ENCODE measurements around the gene CNTNAP4.

The CNTNAP4 gene

DNA sequence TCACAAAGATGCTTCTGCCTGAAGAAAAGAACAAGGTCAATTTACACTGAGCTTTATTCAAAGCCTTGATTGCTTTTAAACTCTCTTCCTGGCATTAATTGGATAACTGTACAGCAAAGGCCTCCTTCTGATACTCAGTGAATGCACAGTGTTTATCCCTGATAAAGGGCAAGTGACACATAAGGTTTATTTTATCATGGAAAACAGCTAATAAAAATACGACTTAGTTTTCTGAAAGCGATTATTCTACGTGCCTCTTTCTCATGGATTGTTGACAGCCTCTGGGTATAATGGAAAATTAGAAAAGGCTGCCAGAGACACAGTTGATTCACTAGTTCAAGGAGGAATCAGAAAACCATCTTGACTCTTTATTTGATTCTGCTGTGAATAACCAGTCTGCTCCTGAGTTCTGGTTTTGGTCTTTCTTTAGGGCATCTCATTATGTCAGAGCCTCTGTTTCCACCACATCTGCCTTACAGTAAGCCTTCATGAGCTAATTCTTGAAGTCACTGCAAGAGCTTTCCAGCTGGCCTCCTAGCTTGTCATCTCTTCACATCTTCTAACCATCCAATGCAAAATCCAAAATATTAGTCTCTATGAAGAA, 212.9 kb downstream of the CNTNAP4 start:
- no peak for DNase-seq (ENCODE audit: low read depth in 2 of 2)

DNA sequence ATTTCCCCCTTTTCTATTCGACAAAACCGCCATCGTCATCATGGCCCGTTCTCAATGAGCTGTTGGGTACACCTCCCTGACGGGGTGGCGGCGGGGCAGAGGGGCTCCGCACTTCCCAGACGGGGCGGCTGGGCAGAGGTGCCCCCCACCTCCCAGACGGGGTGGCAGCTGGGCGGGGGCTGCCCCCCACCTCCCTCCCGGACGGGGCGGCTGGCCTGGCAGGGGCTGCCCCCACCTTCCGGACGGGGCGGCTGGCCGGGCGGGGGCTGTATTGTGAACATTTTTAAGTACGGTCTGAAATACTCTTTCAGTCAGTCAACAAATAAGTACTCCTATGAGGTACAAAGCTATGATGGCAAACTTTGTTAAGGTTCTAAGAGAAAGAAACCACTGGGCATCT, 222.8 kb downstream of the CNTNAP4 start:
- no peak for DNase-seq (ENCODE audit: low read depth in 2 of 2)

DNA sequence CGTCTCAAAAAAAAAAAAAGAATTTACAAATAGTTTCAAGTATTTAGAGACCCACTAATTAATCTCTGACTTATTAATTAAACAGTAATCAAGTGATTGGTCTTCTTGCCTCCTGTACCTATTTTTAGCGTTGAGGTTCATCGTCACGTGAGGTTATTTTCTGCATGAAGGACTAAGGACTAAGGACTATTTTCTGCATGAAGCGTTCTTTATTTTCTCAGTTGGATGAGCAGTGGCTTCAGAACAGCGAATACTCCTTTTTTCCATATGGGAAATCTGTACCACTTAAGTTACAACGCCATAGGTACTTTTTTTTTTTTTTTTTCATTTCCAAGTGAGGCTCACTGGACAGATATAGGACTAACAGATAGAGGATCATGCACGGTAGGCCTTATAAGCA, 224.9 kb downstream of the CNTNAP4 start:
- DNase-seq (ENCODE audit: low read depth in 2 of 2) = no peak

DNA sequence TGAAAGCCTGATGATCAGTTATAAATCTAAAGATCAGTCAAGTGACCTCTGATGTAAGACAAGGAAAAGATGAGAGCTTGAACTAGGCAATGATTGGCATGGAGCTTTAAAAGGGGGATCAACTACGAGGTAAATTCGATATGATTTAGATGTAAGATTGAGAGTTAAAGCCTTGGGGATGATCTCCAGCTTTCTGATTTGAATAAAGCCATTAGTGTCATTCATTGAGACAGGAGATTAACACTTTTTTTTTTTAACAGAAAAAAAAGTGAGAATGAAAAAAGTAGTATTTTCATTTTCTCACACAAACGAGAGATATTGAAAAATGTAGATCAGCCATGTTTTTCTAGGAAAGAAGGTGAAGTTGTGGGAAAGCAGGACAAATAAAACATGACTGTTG, 225.4 kb downstream of the CNTNAP4 start:
- no peak for DNase-seq (ENCODE audit: low read depth in 2 of 2)

DNA sequence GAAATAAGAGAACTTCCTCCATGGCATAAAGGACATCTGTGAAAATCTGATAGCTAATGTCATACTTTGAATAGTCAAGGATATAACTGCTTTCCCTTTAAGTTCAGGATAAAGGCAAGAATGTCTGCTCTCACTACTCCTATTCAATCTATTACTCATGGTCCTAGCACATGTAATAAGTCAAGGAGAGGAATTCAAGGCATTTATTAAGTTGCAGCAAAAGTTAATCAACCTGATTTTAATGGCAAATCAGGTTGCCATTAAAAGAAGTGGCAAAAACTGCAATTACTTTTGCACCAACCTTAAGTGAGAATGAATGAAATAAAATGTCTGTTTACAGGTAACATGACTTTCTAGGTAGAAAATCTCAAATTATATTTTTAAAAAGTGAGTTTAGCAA, 225.9 kb downstream of the CNTNAP4 start:
- no peak for DNase-seq (ENCODE audit: low read depth in 2 of 2)

DNA sequence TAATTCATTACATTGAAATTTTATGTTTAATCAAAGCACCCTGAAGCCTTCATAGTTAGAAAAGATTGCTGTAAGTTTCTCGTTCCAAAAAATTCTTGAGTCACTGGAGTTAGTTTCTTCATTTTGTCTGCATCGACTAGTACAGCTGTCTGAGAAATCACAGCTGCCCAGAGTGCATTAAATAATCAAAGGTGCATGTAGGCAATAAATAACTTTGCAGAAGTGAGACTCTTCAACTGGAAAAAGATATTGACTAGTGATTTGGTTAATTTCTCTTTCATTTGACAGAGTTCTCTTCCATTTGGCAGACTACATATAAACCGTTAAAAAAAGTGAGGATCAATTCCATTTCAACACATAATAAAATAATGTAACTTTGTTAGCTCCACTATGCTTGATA, 234.0 kb downstream of the CNTNAP4 start:
- no peak for DNase-seq (ENCODE audit: low read depth in 2 of 2)

DNA sequence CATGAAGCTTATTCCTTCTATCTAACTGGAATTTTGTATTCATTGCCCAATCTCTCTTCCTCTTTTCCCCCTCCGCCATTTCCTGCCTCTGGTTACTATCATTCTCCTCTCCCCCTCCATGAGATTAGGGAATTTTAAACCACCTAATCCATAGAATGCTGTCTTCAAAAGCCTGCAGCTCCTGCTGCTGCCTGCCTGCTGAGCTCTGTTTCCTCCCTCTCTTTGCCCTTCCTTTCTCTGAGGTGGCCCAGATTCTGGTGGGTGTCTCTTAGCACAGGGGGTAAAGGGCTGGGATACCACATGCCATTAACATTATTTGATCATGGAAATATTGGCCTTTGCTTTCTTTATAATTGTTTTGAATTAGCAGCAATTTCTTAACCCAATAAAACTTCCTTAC, 241.6 kb downstream of the CNTNAP4 start:
- no peak for DNase-seq (ENCODE audit: low read depth in 2 of 2)

DNA sequence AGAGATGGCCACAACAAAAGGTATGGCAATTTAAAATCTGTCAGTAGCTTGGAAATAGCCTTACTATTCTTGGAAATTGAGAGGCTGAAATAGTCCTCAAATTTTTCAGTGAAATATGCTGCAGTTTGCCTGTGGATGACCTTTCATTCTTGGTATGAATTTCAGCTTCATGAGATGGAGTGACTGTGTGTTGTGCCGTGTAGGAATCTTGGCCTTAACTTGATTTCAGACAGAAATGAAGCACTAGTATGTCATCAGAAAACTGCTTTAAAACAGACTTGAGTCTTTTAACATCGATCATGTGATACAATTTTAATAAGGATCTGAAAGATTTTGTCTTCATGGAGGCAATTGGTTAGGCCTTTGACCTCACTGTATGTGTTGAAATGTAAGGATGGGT, 247.2 kb downstream of the CNTNAP4 start:
- no peak for DNase-seq (ENCODE audit: low read depth in 2 of 2)

DNA sequence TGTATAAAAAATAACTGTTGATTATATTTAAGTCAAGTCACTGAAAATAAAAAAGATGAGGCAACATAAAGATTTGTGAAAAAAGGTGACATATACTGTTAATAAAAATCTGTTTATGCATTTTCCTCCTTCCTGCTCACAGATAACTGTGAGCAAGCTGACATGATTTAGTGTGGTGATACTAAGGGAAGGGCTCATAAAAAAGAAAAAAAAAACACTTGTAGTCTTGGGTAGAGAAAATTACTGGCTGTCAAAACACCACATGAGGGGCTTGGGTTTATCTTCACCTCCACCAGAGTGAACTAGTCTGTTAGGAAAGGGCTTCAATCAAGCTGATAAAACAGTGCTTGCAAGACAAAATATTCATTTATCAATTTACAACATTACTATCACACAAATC, 247.6 kb downstream of the CNTNAP4 start:
- DNase-seq (ENCODE audit: low read depth in 2 of 2) = no peak

DNA sequence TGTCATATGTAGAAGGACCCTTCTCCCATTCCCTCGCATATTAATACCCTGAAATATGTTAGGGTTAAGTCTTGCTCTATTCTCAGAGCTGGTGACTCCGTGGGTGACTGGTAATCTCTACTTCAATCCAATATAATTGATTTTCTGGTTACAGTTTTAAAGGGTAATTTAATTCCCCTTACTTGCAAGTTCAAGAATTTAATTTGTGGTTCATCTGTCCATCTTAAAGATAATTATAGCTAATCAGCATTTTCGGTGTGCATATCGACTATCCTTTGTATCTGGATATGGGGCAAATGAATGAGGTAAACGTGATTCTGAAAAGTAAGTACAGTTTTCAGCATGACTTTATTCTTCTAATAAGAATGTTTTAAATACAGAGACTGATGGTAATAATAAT, 250.0 kb downstream of the CNTNAP4 start:
- no peak for DNase-seq (ENCODE audit: low read depth in 2 of 2)

DNA sequence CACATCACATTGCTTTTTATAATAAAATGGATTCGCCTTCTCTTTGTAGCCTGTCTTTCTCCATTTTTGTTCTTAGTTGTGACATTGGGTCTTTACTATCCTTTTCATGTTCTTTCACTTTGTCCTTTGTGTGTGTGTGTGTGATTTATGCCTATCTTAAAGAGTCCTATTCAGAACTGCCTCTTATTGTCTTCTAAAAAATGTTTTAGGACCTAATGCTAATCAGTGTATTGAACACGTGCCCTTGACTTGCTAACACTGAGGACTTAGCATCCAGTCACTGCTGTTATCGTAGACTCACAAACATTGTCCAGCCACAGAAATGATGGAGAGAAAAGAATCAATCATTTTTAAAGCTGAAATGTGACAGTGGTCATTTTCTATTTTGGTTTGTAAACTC, 251.9 kb downstream of the CNTNAP4 start:
- no peak for DNase-seq (ENCODE audit: low read depth in 2 of 2)

DNA sequence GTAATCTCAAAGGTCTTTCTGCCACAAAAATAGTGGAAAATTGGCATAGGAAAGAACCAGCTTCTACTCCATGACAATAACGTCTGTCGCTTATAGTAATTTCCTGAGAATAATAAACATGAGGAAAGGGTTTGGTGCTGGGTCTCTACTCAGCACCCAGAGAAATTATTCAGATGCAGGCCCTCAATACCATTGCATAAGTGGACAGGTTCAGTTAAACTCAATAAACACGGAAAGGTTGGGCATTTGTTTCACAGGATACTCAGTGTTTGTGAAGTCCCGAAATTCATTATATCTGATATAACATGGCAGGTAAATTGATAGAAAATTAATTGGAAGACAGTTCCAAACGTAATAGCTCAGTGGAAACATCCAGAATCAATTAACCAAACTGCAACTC, 254.0 kb downstream of the CNTNAP4 start:
- DNase-seq (ENCODE audit: low read depth in 2 of 2) = no peak

DNA sequence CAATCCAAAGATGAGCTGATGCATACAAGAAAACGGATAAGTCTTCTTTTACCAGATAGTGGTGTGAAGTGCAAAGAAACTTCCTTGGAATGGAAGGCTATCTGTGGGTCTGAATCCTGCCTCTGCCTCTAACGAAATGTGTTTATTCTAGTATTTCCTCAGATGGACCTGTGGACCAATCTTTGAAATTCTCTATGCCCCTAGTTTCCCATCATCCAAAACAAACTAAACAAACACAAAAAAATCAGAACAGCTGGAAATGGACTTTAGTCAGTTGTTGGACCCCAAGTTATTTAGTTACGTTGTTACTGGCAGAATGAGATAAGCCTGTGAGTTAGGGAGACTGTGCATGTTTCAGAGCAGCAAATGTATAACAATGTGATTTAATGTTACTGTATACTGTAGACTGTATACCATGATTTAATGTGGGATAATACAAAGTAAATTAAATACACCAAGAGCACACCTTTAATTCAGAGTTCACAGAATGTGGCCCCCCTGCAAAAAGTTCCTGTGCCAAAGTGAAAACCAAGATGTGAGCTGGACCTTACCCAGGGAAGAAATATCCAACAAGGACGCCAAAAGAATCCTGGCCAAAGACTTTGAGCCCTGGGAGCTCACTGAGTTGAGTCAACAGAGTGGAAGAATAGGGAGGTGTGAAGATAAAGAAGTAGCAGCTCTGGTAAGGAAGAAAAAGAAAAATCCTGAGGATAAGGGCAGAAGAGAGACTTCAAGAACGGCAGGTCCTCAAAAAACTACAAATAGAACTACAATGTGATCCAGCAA, 255.2 kb downstream of the CNTNAP4 start:
- no peak for DNase-seq (ENCODE audit: low read depth in 2 of 2)

DNA sequence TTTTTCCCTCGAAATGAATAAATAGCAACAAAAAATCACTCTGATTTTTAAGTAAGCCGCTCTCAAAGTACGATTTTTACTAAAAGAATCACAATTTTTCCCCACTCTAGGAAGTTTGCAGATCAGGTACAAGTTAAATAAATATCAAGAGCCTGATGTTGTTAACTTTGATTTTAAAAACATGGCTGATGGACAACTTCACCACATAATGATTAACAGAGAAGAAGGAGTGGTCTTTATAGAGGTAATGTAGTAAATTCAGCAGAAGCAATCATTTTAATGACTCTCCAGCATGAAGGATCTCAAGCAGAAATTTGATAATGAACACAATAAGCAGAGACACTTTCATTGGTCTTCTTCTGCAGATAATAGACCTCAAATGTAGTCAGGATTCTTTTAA, 262.4 kb downstream of the CNTNAP4 start:
- no peak for DNase-seq (ENCODE audit: low read depth in 2 of 2)

DNA sequence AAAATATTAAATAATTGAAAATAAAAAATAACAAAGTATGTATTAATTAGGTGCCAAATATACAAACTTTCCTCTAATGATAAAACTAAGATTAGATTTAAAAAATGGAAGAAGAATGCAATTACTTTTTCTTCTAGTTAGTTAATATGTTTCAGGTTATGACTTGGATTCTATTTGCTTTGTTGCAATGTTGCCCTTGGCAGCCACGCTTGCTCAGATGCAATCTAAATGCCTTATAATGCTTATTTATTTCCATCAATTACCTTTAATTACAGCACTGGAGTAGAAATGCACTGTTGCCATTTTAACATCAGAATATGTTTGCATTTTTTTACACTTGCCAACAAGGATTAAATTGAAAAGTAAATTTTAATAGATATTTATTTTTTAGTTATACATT, 263.9 kb downstream of the CNTNAP4 start:
- no peak for DNase-seq (ENCODE audit: low read depth in 2 of 2)

DNA sequence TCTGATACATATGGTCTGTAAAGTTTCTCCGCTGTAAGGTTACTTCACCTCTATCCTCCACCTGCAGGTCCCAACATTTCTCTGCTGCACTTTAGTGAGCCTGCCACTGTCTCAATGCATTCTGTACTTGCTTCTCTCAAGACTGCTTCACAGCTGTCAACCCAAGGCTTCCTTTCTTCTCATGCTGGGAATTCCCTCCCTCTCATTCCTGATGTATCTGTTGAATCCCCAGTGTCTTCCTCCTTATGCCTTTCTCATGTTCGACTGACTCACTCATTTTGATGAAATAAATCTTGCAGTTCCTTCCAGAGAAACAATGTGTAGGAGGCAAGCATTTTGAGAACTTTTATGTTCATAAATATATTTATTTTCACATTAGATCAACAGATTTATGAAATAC, 288.3 kb downstream of the CNTNAP4 start:
- DNase-seq (ENCODE audit: low read depth in 2 of 2) = no peak

DNA sequence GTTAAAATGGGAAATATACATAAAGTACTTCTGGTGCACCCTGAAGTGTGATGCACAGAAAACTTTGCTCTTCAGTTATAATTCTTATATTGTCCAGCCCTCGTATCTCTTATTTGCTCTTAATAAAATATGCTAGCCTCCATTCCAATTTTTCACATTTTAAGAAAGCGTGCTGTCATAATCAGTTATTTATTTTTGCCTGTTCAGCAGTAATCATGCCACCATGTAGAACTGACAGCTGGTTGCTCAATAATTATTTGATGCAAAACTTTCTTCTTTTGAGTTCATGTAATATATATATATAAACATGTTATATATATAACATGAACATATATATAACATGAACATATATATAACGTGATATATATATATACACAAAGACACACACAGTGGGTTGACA, 294.6 kb downstream of the CNTNAP4 start:
- no peak for DNase-seq (ENCODE audit: low read depth in 2 of 2)

DNA sequence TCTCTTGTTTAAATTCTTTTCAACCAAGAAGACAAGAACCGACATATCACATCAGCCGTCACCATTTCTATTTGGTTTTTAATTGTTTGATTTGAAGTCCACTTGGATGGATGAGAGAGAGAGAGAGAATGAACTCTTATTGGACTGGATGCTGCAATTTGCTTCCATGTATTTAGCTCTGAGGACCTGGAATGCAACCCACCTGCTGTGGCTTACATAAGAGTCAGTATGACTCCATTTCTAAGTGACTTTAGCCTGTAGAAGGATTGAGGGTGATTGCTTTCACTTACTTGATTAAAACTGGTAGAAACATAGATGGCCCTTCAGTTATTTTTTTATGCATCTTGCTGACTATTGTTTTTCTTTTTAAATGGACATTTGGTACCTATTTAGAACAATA, 296.1 kb downstream of the CNTNAP4 start:
- no peak for DNase-seq (ENCODE audit: low read depth in 2 of 2)

DNA sequence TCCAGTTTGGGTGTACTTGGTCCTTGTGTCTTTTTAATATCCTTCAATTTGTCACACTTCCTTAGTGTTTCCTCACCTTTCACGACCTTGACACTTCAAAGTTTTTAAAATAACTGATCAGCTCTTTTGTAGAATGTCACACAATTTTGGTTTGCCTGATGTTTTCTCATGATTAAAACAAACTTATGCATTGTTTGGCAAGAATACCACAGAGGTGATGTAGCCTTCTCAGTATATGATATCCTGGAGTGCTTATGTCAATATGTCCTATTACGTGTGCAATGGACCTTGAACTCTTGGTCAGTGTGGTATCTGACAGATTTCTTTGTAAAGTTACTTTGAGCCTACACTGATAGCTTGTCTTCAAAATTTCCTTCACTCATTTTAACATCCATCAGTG, 297.4 kb downstream of the CNTNAP4 start:
- no peak for DNase-seq (ENCODE audit: low read depth in 2 of 2)

DNA sequence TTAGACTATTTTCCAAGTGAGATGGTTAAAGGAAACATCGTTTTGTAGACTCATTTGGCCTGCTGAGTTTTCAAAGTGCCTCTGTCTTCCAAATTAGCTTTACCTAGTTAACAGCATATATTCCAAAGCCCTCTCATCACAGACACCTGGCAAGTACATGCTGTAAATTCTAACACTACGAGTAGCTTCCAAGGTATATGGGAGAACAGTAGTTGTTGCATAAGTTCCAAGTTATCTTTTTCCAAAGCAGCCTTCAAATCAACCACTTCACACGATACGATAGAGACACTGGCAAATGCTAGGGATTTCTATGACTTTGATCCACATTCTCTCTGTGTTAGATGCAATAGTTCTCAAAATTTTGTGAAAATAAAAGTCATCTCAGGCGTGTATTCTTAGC, 299.3 kb downstream of the CNTNAP4 start:
- no peak for DNase-seq (ENCODE audit: low read depth in 2 of 2)

DNA sequence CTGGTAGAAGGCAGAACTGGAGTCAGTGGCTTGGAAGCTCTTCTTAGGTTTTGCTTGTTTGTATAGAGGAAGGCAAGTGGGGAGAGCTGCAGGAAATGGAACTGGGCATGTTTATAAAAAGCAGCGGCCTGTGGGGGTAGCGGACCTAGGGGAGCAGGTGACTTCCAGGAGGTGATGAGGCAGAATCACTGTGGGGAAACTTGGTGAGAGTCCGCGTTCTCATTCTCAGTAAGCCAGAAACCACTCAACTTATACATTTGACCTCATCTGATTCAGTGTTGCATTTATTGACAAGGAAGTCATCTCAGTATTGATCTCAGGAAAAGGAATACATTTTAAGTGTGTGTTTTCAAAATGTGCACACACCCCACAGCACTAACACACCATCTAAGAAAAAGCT, 299.8 kb downstream of the CNTNAP4 start:
- no peak for DNase-seq (ENCODE audit: low read depth in 2 of 2)

DNA sequence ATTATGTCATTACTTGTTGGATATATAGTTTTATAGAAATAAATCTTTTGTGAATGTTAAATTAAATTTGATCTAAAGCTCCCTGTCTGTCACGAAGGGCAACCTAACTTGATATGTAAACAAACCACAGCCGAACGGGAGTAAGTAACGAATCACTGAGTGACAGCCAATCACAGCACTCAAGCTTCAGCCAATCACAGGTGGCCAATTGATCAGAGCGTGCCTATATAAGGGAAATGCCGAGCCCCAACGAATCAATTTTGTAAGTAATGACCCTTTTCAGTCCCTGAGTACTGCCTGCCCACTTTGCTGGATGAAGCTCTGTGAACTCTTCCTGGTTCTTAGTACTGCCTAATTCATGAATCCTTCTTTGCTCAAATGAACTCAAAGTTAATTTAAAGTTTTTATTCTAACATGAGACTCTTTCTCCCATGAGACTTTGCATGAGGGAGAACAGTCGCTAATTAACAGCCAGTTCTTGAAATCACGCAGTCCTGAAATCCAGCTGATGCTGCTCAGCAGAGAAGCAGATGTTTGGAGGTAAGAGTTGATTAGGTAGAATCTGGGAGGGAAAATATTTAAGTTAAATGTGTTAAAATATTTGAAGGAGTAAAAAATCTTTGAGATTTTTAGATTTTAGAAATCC, 302.2 kb downstream of the CNTNAP4 start:
- no peak for DNase-seq (ENCODE audit: low read depth in 2 of 2)

DNA sequence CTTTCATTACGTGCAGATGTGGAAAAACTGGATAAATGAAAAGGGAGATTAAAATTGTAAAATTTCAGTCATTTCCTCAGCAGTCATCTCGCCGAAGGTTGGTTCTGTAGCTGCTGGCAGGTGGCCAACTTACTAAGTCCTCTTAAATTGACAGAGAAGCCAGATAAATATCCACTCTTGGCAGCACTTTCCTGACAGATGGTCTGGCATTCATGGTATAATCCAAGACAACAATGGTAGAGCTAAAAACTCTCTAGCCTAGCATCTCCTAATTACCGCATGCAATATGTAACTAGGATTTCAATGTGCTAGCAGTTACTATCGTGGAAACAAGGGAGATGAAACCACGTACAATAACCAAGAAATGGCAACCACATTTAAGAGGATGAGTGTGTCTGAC, 306.3 kb downstream of the CNTNAP4 start:
- DNase-seq (ENCODE audit: low read depth in 2 of 2) = no peak

Measured in stimulated activated CD8-positive, alpha-beta memory T cell treated with anti-CD3 and anti-CD28 coated beads, Interleukin-7, amount 100 ng/mL, for 1 hour (primary cell).